HepG2 (cell line): ENCODE measurements around the gene TP53. TPM values are rescaled to one million over a fixed set of nuclear protein-coding genes. Genes with fewer than 3 reads are reported as not detected.

Experiments
- ISL2 ChIP-seq: sonication (generic); formaldehyde crosslinking; IDR thresholded peaks from 2 replicates; pipeline ENCODE4 v1.5.0; 2020; ENCODE audit warnings: missing genetic modification reagents
- KAT2B ChIP-seq: fragments of 150-350 bp; IDR thresholded peaks from 2 replicates; pipeline ENCODE4 v1.6.1; 2014; ENCODE audit warnings: low read depth, low read length, borderline replicate concordance
- KLF16 ChIP-seq, 2 experiments: sonication (generic) in 1 of 2; formaldehyde crosslinking in 1 of 2; IDR thresholded peaks; 2 replicates each; pipeline versions ENCODE4 v1.6.1 to v1.8.0; 2016 to 2023; ENCODE audit warnings: missing genetic modification reagents in 2 of 2, missing compliant biosample characterization in 1 of 2
- RARA ChIP-seq: IDR thresholded peaks from 2 replicates; pipeline ENCODE4 v1.6.1; 2016; ENCODE audit warnings: missing genetic modification reagents, missing compliant biosample characterization
- RXRB ChIP-seq: IDR thresholded peaks from 2 replicates; pipeline ENCODE4 v1.6.1; 2016; ENCODE audit warnings: borderline replicate concordance, missing genetic modification reagents, missing compliant biosample characterization
- SRSF1 ChIP-seq: fragments of 200-400 bp; formaldehyde crosslinking; optimal IDR thresholded peaks from 2 replicates; pipeline ENCODE3; 2017; ENCODE audit warnings: mild to moderate bottlenecking, low read depth, low read length, moderate library complexity
- SSRP1 ChIP-seq: IDR thresholded peaks from 2 replicates; pipeline ENCODE4 v1.6.1; 2016; ENCODE audit warnings: control low read depth
- SUZ12 ChIP-seq: fragments of 150-350 bp; IDR thresholded peaks from 2 replicates; pipeline ENCODE4 v1.6.1; 2014; ENCODE audit warnings: low read depth, low read length
- ZBTB2 ChIP-seq: sonication (generic); formaldehyde crosslinking; IDR thresholded peaks from 2 replicates; pipeline ENCODE4 v1.8.0; 2022; ENCODE audit warnings: low read depth, missing genetic modification reagents
- ZBTB20 ChIP-seq: sonication (generic); formaldehyde crosslinking; IDR thresholded peaks from 2 replicates; pipeline ENCODE4 v1.8.1; 2023; ENCODE audit warnings: missing genetic modification reagents, low read depth, mild to moderate bottlenecking, borderline replicate concordance
- ZFP36L2 ChIP-seq: sonication (generic); formaldehyde crosslinking; IDR thresholded peaks from 2 replicates; pipeline ENCODE4 v1.4.0; 2020; ENCODE audit warnings: missing genetic modification reagents
- ZFX ChIP-seq: sonication (generic); formaldehyde crosslinking; IDR thresholded peaks from 2 replicates; pipeline ENCODE4 v1.4.0; 2020; ENCODE audit warnings: mild to moderate bottlenecking, low read depth, missing genetic modification reagents, moderate library complexity
- ZNF20 ChIP-seq: sonication (generic); formaldehyde crosslinking; IDR thresholded peaks from 2 replicates; pipeline ENCODE4 v1.4.0; 2020; ENCODE audit warnings: mild to moderate bottlenecking, moderate library complexity, missing genetic modification reagents
- ZNF512 ChIP-seq: sonication (generic); formaldehyde crosslinking; IDR thresholded peaks from 2 replicates; pipeline ENCODE4 v1.4.0; 2020; ENCODE audit warnings: mild to moderate bottlenecking, missing genetic modification reagents
- ZNF672 ChIP-seq: sonication (generic); formaldehyde crosslinking; IDR thresholded peaks from 2 replicates; pipeline ENCODE4 v1.8.1; 2022; ENCODE audit warnings: missing genetic modification reagents
- ZNF788 ChIP-seq: sonication (generic); formaldehyde crosslinking; IDR thresholded peaks from 2 replicates; pipeline ENCODE4 v1.5.0; 2020; ENCODE audit warnings: mild to moderate bottlenecking, missing genetic modification reagents, borderline replicate concordance
- polyA plus RNA-seq, 8 experiments: library from polyadenylated mRNA; depleted of rRNA in 3 of 8; stranded (reverse) in 7 of 8; unstranded in 1 of 8; fragments of >200 nt; fragmentation: Illumina TruSeq in 4 of 8; extraction: Trizol in 4 of 8; gene quantifications; 2 replicates each; pipeline versions ENCODE4 v1.2.1 to v1.2.3, GENCODE V29; 2011 to 2016; ENCODE audit warnings: low read depth in 4 of 8, missing spikeins in 1 of 8, mixed read lengths in 1 of 8; ENCODE audit not compliant: insufficient read depth in 1 of 8
- total RNA-seq, 5 experiments: library from RNA; depleted of rRNA; stranded (reverse); fragments of >200 nt; fragmentation: Illumina TruSeq; extraction: Trizol; gene quantifications; 2 replicates each; pipeline ENCODE4 v1.2.3, GENCODE V29; 2016; ENCODE audit warnings: low read depth in 1 of 5
- TF ChIP-seq, protein P1 (sequence below): sonication (generic); formaldehyde crosslinking; IDR thresholded peaks from 2 replicates; pipeline ENCODE4 v1.8.1; 2023; ENCODE audit warnings: mild to moderate bottlenecking, inconsistent platforms, moderate library complexity, missing genetic modification reagents, borderline replicate concordance

Gene TP53
- total and polyA plus RNA-seq, 2 of the 13 experiments (the other 11 are each of a cell fraction or from before 2014, with no cell fraction given), result 17.1 to 29.9 TPM

GRCh38 chr17:7686222-7687071 is 843 bp downstream of the TP53 start (continued):
- TF ChIP-seq ZNF512, result no peak
- TF ChIP-seq SRSF1, result no peak
- TF ChIP-seq KLF16 (CRISPR knock-in tag; IDR thresholded peaks at IDR 0.05), result no peak
- TF ChIP-seq ZFX (CRISPR knock-in tag), result peak; percentile 10; the same call in 1 of the 2 replicates
- TF ChIP-seq KAT2B, result no peak
- TF ChIP-seq SUZ12, result no peak
- TF ChIP-seq ZBTB2 (CRISPR knock-in tag), result no peak
- peak; percentile 39; the same call in 1 of the 2 replicates for TF ChIP-seq ISL2 (CRISPR knock-in tag)
- no peak for TF ChIP-seq ZNF672 (CRISPR knock-in tag)
- TF ChIP-seq SSRP1 (CRISPR knock-in tag), result no peak
- TF ChIP-seq ZNF788 (CRISPR knock-in tag), result no peak; the same call in 1 of the 2 replicates
- TF ChIP-seq ZFP36L2, result no peak
- TF ChIP-seq RARA (CRISPR knock-in tag), result no peak
- no peak for TF ChIP-seq ZBTB20 (CRISPR knock-in tag)
- 0 out of 2 replicates have a peak, but pooled peaks have one; percentile 9 for TF ChIP-seq RXRB (CRISPR knock-in tag)
- no peak for TF ChIP-seq ZNF20
- TF ChIP-seq, protein P1, sequence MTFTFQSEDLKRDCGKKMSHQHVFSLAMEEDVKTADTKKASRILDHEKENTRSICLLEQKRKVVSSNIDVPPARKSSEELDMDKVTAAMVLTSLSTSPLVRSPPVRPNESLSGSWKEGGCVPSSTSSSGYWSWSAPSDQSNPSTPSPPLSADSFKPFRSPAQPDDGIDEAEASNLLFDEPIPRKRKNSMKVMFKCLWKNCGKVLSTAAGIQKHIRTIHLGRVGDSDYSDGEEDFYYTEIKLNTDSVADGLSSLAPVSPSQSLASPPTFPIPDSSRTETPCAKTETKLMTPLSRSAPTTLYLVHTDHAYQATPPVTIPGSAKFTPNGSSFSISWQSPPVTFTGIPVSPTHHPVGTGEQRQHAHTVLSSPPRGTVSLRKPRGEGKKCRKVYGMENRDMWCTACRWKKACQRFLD, result no peak; the same call in 1 of the 2 replicates
